GM19328 (cell line): Measurements from ENCODE around the gene MILR1.
"Not testable (repeated sequence)": the region's sequence is repeated elsewhere in the genome, so short reads cannot be mapped to it uniquely, and the experiment has no call there.

ENCODE experiments used
- ATAC-seq: cut with Tn5 transposase; IDR thresholded peaks from one replicate; pipeline ENCODE4 v1.9.1; 2021; ENCODE audit warnings: mild to moderate bottlenecking, moderate library complexity; ENCODE audit not compliant: unreplicated experiment

Gene MILR1

GRCh38 chr17:64470625-64471024, 21.7 kb downstream of the MILR1 start:
- no peak for ATAC-seq

DNA sequence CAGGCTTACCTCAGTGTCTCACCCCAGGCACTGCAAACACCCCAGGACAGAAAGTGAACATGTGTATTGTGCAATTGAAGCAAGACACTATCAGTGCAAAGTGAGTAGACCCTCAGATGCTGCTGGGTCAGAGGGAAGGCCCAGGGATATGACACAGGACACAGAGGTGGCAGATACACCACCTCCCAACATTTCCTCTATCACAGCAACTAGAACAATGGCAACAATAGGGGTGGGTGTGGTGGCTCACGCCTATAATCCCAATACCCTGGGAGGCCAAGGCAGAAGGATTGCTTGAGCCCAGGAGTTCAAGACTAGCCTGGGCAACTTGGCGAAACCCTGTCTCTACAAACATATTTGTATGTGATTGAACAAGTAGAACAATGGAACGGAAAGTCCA, 22.5 kb downstream of the MILR1 start:
- ATAC-seq = no peak

DNA sequence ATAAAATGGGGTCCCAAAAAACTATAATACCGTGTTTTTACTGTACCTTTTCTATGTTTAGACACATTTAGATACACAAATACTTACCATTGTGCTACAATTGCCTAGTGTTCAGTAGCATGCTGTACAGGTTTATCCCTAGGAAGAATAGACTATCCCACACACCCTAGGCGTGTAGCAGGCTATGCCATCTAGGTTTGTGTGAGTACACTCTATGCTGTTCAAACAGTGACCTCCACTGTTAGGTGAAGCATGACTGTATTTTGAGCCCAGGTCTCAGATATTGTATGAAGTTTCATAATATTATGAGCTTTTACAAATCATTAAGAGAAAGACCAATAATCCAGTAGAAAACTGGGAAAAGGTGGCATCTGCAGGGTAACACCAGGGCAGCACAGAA, 23.6 kb downstream of the MILR1 start:
- ATAC-seq = no peak

GRCh38 chr17:64477849-64478248, 28.9 kb downstream of the MILR1 start:
- no peak for ATAC-seq

DNA sequence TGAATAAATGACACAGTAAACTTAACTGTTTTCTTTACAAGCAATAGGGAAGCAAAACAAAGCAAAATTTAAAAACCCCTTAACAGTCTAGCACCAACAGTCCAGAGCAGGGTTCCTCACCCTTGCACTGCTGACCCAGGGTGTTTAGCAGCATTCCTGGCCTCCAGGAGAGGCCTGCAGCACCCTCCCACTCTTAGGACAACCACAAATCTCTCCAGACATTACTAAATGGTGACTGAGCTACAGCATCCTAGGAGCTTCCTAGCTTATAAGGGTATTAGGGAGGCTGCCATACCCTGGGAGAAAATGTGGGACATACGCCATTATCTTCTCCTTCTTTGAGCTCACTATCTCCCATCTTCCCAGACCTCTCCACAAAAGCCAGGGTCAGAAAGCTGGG, 32.0 kb downstream of the MILR1 start:
- ATAC-seq = no peak

DNA sequence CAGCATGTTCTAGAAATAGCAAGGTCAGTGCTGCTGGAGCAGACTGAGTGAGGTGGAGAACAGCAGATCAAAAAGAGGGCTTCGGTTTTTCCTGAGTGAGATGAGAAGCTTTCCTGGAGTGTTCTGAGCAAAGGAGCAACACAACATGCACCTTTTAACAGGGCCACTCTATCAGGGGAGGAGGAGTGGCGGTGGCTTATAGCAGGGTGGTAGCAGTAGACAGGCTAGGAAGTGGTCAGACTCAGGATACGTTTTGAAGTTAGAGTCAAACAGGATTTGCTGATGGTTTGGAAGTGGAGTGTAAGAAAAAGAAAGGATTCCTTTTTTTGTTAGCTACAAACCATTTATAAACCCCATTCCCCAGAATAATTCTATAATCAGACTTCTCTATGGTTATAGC, 35.5 kb downstream of the MILR1 start:
- no peak for ATAC-seq

DNA sequence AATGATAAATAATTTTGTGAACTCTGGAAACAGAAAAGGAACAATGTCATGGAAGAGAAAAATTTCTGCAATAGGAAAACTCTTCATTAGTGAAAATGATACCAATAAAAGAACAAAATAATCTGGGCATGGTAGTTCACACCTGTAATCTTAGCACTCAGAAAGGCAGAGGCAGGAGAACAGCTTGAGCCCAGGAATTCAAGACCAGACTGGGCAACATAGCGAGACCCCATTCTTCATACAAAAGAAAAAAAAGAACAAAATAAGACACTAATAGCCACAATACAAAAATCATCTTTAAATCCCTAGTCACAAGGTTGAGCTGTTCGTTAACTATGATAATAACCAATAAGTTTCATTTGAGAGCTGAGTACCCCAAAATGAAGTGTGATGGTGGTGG, 39.4 kb downstream of the MILR1 start:
- ATAC-seq = no peak

- ATAC-seq = no peak
Observed at GRCh38 chr17:64491034-64491860, 42.3 kb downstream of the MILR1 start.

GRCh38 chr17:64491994-64492393, 43.1 kb downstream of the MILR1 start:
- no peak for ATAC-seq

GRCh38 chr17:64492481-64493109, 43.7 kb downstream of the MILR1 start:
- ATAC-seq = no peak

- ATAC-seq = no peak
Observed at GRCh38 chr17:64494121-64494520, 45.2 kb downstream of the MILR1 start.

DNA sequence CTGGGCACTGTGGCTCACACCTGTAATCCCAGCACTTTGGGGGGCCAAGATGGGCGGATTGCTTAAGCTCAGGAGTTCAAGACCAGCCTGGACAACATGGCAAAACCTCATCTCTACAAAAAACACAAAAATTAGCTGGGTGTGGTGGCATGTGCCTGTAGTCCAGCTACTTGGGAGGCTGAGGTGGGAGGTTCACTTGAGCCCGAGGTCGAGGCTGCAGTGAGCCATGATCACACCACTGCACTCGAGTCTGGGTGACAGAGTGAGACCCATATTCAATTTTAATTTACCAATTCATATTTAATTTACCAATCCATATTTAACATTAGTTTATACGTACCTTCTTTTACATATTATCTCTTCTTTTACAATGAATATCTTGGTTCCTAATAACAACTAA, 46.4 kb downstream of the MILR1 start:
- not testable (repeated sequence) for ATAC-seq

GRCh38 chr17:64496348-64496785, 47.5 kb downstream of the MILR1 start:
- no peak for ATAC-seq

- peak; percentile 87 for ATAC-seq
Observed at GRCh38 chr17:64496786-64497564, 48.1 kb downstream of the MILR1 start, which contains the start of gene POLG2. POLG2 (minus strand) TSS chr17:64497054; CDS start chr17:64496968, 86 bp downstream.

- ATAC-seq = no peak
Observed at GRCh38 chr17:64497565-64498035, 48.7 kb downstream of the MILR1 start.

- no peak for ATAC-seq
Observed at GRCh38 chr17:64498308-64499203, 49.6 kb downstream of the MILR1 start.

- ATAC-seq = no peak
Observed at GRCh38 chr17:64499805-64500486, 51.0 kb downstream of the MILR1 start.

GRCh38 chr17:64500487-64500859, 51.6 kb downstream of the MILR1 start:
- no peak for ATAC-seq

DNA sequence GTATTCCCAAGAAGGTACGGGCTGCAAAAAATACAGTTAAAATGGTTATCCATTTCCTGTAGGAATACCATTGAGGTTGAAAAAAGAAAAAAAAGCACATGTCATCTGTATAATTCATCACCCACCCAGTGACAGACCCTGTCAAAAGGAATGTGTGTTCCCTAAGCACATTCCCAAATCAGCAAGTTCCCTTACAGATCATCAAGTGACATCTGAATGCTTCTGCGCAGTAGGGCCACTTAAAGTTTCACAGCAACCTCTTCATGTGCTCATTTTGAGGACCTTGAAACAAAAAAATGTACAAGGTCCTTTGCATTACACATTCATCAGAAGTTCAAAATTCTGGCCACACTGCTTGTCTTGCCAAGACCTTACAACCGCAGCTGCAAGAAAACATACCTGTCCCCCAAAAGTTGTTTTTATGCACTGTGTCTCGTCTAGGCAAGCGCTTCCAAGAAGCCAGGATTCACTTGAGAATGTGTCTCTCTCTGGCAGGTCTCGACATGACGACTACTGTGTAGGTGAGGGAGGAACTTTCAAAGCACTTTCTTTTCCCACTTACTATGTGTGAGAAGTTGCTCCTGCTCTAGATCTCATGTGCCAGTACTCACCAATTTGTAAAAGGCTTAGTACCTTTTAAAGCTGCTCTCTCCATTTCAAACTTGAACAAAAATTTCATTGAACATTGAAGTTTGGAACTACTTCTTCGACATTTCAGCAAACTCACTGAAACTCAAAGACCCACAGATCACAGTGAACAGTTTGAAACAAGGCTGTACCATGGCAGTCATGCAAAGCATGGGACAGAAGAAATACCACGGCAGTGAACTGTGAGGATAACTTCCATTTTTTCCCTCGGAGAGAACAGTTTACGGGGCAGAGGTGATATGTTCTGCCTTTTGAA, 52.2 kb downstream of the MILR1 start:
- no peak for ATAC-seq
